ENCODE data around the gene RAB6B. TPM values are rescaled to one million over a fixed set of nuclear protein-coding genes. Genes with fewer than 3 reads are reported as not detected.

The RAB6B gene
- polyA plus RNA-seq, 2 of the 4 experiments (the other 2 are of a cell fraction): 2.4 to 2.5 TPM

DNA sequence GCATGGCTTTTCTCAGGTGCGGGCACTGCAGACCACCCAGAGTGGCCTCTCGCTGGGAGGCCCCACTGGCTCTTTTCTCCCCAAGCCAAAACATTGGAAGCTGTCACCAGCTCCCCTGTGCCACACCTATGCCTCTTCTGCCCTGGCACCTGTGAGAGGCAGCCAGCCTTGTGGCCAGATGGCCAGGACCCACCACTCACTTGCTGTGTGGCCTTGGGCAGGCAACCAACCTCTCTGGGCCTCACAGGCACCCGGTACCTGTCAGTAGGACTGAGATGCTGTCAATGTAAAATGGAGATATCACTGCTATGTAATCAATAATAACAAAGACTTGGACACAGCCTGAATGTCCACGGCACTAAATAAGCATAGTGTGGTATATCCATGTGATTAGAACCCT is 53.5 kb downstream of the RAB6B start:
- no peaks in the 10 kb centered on the region for H3K4me1 ChIP-seq
- WGBS (ENCODE audit: missing lambda C conversion rate): 42% methylated on average over 4 of the region's 4 CpGs
- no peak for FAIRE-seq
- no peak overlapping the region for H3K4me2 ChIP-seq
- ATAC-seq: no peak
- ChIA-PET POLR2A (no interaction called here), CTCF (no interaction called here)
- TF ChIP-seq FOSB (CRISPR knock-in tag; IDR thresholded peaks at IDR 0.05) (no peak), HOXA7 (CRISPR knock-in tag; IDR thresholded peaks at IDR 0.05) (no peak), EHF (CRISPR knock-in tag; IDR thresholded peaks at IDR 0.05) (no peak), NR3C1 (IDR thresholded peaks at IDR 0.05) (no peak), NFE2L2 (conservative IDR thresholded peaks at IDR 0.05; ENCODE audit: low read length) (no peak), CEBPB (IDR thresholded peaks at IDR 0.05) (no peak), PHF8 (IDR thresholded peaks at IDR 0.05; ENCODE audit: borderline replicate concordance, low read depth) (no peak), ESRRA (IDR thresholded peaks at IDR 0.05; ENCODE audit: borderline replicate concordance, low read length) (no peak), RARB (CRISPR knock-in tag; IDR thresholded peaks at IDR 0.05) (no peak), HDAC2 (IDR thresholded peaks at IDR 0.05) (no peak)
- TF ChIP-seq, protein P1, sequence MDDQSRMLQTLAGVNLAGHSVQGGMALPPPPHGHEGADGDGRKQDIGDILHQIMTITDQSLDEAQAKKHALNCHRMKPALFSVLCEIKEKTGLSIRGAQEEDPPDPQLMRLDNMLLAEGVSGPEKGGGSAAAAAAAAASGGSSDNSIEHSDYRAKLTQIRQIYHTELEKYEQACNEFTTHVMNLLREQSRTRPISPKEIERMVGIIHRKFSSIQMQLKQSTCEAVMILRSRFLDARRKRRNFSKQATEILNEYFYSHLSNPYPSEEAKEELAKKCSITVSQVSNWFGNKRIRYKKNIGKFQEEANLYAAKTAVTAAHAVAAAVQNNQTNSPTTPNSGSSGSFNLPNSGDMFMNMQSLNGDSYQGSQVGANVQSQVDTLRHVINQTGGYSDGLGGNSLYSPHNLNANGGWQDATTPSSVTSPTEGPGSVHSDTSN (IDR thresholded peaks at IDR 0.05): no peak
- no peak overlapping the region for H3K4me3 ChIP-seq
- DNase-seq (ENCODE audit: low read depth in 1 of 2, low spot score in 1 of 2): no peak
- H3K27ac ChIP-seq: no peak overlapping the region
- no peaks in the 10 kb centered on the region for H3K9me3 ChIP-seq

DNA sequence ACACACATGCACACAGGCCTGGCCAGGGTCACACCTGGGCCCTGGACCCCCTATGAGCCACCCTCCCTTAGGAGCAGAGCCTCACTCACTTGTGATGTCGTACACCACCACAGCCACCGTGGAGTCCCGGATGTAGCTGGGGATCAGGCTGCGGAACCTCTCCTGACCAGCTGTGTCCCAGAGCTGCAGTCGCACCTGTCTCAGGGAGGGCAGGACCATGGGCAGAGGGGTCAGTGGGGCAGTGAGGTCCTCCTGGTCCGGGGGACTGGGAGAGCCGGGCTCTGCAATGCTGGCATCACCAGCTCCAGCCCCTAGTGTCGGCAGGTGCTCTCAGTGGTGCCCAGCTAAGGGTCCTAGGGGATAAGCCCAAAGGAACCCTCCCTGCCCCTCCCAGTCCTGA is 54.5 kb downstream of the RAB6B start:
- FAIRE-seq: no peak
- WGBS (ENCODE audit: missing lambda C conversion rate): no CpG with 5 or more reads among the region's 8 CpGs
- CTCF ChIA-PET: no interaction called here
- no peak overlapping the region for H3K27ac ChIP-seq
- H3K4me1 ChIP-seq: no peaks in the 10 kb centered on the region
- no peak for TF ChIP-seq CHD2 (IDR thresholded peaks at IDR 0.05; ENCODE audit: low read length, partially characterized antibody)
- no peak for DNase-seq (ENCODE audit: low read depth in 1 of 2, low spot score in 1 of 2)
- no peak overlapping the region for H3K4me3 ChIP-seq
- POLR2A ChIA-PET: no interaction called here
- H3K4me2 ChIP-seq: no peak overlapping the region
- no peaks in the 10 kb centered on the region for H3K9me3 ChIP-seq
- ATAC-seq: no peak

DNA sequence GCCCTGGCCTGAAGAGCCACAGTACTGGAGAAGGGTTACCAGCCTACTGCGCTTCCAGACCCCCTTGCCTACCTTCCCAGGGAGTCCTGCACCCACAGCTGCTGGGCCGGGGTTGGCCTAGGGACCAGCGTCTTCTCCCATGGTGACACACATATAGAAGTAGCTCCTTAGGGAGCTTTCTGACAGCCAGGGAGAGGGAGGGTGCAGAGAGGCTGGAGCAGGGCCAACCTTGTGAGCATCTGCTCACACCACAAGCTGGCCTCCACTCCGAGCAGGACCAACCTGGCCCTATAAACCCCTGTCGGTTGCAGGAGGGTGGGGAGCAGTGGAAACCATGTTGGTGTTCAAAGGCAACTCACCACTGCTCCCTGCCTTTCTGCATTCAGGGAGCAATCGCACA is 54.9 kb downstream of the RAB6B start:
- no peaks in the 10 kb centered on the region for H3K9me3 ChIP-seq
- DNase-seq (ENCODE audit: low read depth in 1 of 2, low spot score in 1 of 2) (no peak), ATAC-seq (no peak), FAIRE-seq (no peak)
- ChIA-PET POLR2A (no interaction called here), CTCF (no interaction called here)
- TF ChIP-seq HOXA7 (CRISPR knock-in tag; IDR thresholded peaks at IDR 0.05) (no peak), RCOR1 (IDR thresholded peaks at IDR 0.05; ENCODE audit: low read depth, low read length) (no peak), TP53 (CRISPR knock-in tag; IDR thresholded peaks at IDR 0.05) (no peak), MAFK (IDR thresholded peaks at IDR 0.05; ENCODE audit: partially characterized antibody) (no peak), FOSL2 (IDR thresholded peaks at IDR 0.05) (no peak), FOSL2 (CRISPR knock-in tag; IDR thresholded peaks at IDR 0.05) (no peak), EHMT2 (IDR thresholded peaks at IDR 0.05; ENCODE audit: low read depth) (no peak), JUNB (IDR thresholded peaks at IDR 0.05) (no peak), CEBPB (IDR thresholded peaks at IDR 0.05) (no peak), KDM5A (IDR thresholded peaks at IDR 0.05) (no peak), BHLHE40 (IDR thresholded peaks at IDR 0.05; ENCODE audit: low read depth, low read length) (no peak), HOXB5 (CRISPR knock-in tag; IDR thresholded peaks at IDR 0.05) (no peak), EP300 (IDR thresholded peaks at IDR 0.05) (no peak), RNF2 (IDR thresholded peaks at IDR 0.05; ENCODE audit: borderline replicate concordance, low read depth) (no peak)
- TF ChIP-seq, protein P2, sequence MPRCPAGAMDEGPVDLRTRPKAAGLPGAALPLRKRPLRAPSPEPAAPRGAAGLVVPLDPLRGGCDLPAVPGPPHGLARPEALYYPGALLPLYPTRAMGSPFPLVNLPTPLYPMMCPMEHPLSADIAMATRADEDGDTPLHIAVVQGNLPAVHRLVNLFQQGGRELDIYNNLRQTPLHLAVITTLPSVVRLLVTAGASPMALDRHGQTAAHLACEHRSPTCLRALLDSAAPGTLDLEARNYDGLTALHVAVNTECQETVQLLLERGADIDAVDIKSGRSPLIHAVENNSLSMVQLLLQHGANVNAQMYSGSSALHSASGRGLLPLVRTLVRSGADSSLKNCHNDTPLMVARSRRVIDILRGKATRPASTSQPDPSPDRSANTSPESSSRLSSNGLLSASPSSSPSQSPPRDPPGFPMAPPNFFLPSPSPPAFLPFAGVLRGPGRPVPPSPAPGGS (IDR thresholded peaks at IDR 0.05): no peak
- TF ChIP-seq, protein P3, sequence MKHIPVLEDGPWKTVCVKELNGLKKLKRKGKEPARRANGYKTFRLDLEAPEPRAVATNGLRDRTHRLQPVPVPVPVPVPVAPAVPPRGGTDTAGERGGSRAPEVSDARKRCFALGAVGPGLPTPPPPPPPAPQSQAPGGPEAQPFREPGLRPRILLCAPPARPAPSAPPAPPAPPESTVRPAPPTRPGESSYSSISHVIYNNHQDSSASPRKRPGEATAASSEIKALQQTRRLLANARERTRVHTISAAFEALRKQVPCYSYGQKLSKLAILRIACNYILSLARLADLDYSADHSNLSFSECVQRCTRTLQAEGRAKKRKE (CRISPR knock-in tag; IDR thresholded peaks at IDR 0.05; ENCODE audit: low read depth): no peak
- no peak overlapping the region for H3K4me3 ChIP-seq
- H3K27ac ChIP-seq: no peak overlapping the region
- 60% methylated on average over 2 of the region's 6 CpGs for WGBS (ENCODE audit: missing lambda C conversion rate)
- H3K4me2 ChIP-seq: no peak overlapping the region
- H3K4me1 ChIP-seq: no peaks in the 10 kb centered on the region
